ENCODE measurements around the gene PPIE.

GRCh38 chr1:39727221-39727931, 11.3 kb upstream of the PPIE start:
- TF ChIP-seq CTCF (IDR thresholded peaks at IDR 0.05) = no peak
- no peak for TF ChIP-seq POLR2A (IDR thresholded peaks at IDR 0.05)
- TF ChIP-seq EP300 (IDR thresholded peaks at IDR 0.05) = no peak
